Esophagus muscularis mucosa (tissue), 4 donors: ENCODE data around the gene NAXE. TPM values are rescaled to one million over a fixed set of nuclear protein-coding genes. Genes with fewer than 3 reads are reported as not detected.

Experiments
- DNase-seq: peaks from one replicate; pipeline ENCODE4 v3.0.0-alpha.2; 2017; ENCODE audit errors: extremely low spot score
- H3K27ac ChIP-seq, 4 donors: fragments of 200-600 bp; sonication (generic); replicated peaks in 1 of 4; 1 replicate in 3 of 4; 2 replicates in 1 of 4; pipeline ENCODE4 v1.5.1; 2016 to 2019; ENCODE audit warnings: mild to moderate bottlenecking in 1 of 4
- H3K27me3 ChIP-seq, 4 donors: fragments of 200-600 bp; sonication (generic); one replicate each; pipeline versions ENCODE4 v1.5.1 to v1.6.0; 2016 to 2019
- H3K36me3 ChIP-seq, 4 donors: fragments of 200-600 bp; sonication (generic); one replicate each; pipeline ENCODE4 v1.5.1; 2016 to 2019
- H3K4me1 ChIP-seq, 4 donors: fragments of 200-600 bp; sonication (generic); one replicate each; pipeline ENCODE4 v1.5.1; 2016 to 2019
- H3K4me3 ChIP-seq, 4 donors: fragments of 200-600 bp; sonication (generic); 1 replicate in 2 of 4; 2 replicates in 2 of 4; pipeline ENCODE4 v1.5.1; 2016 to 2019; ENCODE audit warnings: mild to moderate bottlenecking in 4 of 4, moderate library complexity in 1 of 4
- H3K9me3 ChIP-seq, 4 donors: fragments of 200-600 bp; sonication (generic); 1 replicate in 3 of 4; 2 replicates in 1 of 4; pipeline ENCODE4 v1.5.1; 2016 to 2019
- CTCF ChIP-seq, 3 experiments: fragments of 200-600 bp in 2 of 3; fragments of 450-650 bp in 1 of 3; sonication (generic) in 2 of 3; IDR thresholded peaks; one replicate each; pipeline ENCODE4 v1.5.1; 2017 to 2019; ENCODE audit warnings: antibody characterized with exemption in 3 of 3, mild to moderate bottlenecking in 2 of 3, moderate library complexity in 1 of 3
- EP300 ChIP-seq: sonication (generic); formaldehyde crosslinking; IDR thresholded peaks from one replicate; pipeline ENCODE4 v1.6.1; 2017; ENCODE audit warnings: antibody characterized with exemption
- POLR2A ChIP-seq: fragments of 450-650 bp; IDR thresholded peaks from one replicate; pipeline ENCODE4 v1.6.1; 2017; ENCODE audit warnings: antibody characterized with exemption, moderate library complexity, mild to moderate bottlenecking, low read depth
- POLR2AphosphoS5 ChIP-seq, 2 donors: sonication (generic); formaldehyde crosslinking; IDR thresholded peaks; one replicate each; pipeline ENCODE4 v1.6.1; 2017; ENCODE audit warnings: antibody characterized with exemption in 2 of 2
- WGBS: methylation state at CpG from one replicate; pipeline ENCODE4 v1.1.5; 2018; 5-methylcytosine and 5-hydroxymethylcytosine counted together
- intact Hi-C: fragments of 100-400 bp; cut with DNase I; formaldehyde crosslinking; loops from one replicate; pipeline ENCODE4 v1.15.1; 2023
- total RNA-seq, 4 donors: library from RNA; depleted of rRNA; stranded (reverse); fragments of >200 nt; gene quantifications; one replicate each; pipeline versions ENCODE4 v1.1.0 to v1.2.1, GENCODE V29; 2016

Gene NAXE
- total RNA-seq, 4 donors from 2014 or later: 73.5 to 98.0 (median 85.2) TPM

DNA sequence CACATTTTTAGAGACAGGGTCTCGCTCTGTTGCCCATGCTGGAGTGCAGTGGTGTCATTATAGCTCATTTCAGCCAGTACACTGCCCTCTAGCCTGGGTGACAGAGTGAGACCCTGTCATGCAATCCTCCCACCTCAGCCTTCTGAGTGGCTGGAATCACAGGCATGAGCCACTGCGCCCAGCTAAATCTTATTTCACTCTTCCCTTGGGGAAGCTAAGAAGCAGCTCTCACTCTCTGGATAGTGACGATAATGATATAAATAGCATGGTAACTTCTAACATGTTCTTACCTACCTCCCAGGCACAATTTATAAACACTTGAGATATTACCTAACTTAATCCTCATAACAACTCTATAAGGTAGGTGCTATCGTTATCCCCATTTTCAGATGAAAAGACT, 44.1 kb upstream of the NAXE start:
- Histone ChIP-seq H3K36me3 (no peaks in the 10 kb centered on the region), H3K4me3 (no peak overlapping the region), H3K9me3 (no peaks in the 10 kb centered on the region), H3K27me3 (no peaks in the 10 kb centered on the region), H3K4me1 (no peaks in the 10 kb centered on the region), H3K27ac (no peak overlapping the region)
- 97% methylated on average over 4 of the region's 4 CpGs for WGBS
- no peak for TF ChIP-seq CTCF (IDR thresholded peaks at IDR 0.05)
- no peak for TF ChIP-seq POLR2AphosphoS5 (IDR thresholded peaks at IDR 0.05)
- no peak for TF ChIP-seq POLR2A
- no peak for TF ChIP-seq EP300
- no peak for DNase-seq
- intact Hi-C loops: no loop called here

GRCh38 chr1:156547982-156548381, 43.6 kb upstream of the NAXE start:
- no peak for TF ChIP-seq POLR2AphosphoS5 (IDR thresholded peaks at IDR 0.05)
- 94% methylated on average over 9 of the region's 9 CpGs for WGBS
- H3K36me3 ChIP-seq: no peaks in the 10 kb centered on the region
- H3K9me3 ChIP-seq: no peaks in the 10 kb centered on the region
- intact Hi-C loops: no loop called here
- H3K4me3 ChIP-seq: no peak overlapping the region
- H3K27ac ChIP-seq: no peak overlapping the region
- DNase-seq: no peak
- no peaks in the 10 kb centered on the region for H3K4me1 ChIP-seq
- H3K27me3 ChIP-seq: no peaks in the 10 kb centered on the region

DNA sequence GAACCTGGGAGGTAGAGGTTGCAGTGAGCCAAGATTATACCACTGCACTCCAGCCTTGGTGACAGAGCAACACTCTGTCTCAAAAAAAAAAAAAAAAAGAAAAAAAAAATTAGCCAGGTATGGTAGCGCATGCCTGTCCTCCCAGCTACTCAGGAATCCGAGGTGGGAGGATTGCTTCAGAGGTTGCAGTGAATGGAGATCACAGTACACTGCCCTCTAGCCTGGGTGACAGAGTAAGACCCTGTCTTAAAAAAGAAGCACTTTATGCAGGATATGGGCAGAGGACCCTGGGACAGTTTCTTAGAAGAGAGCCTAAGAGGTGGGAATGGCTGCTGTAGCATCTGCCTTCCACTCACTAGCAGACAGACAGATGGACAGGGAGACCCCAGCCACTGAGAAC, 42.2 kb upstream of the NAXE start:
- no peak for TF ChIP-seq EP300
- TF ChIP-seq POLR2AphosphoS5 (IDR thresholded peaks at IDR 0.05): no peak
- TF ChIP-seq CTCF (IDR thresholded peaks at IDR 0.05): no peak
- TF ChIP-seq POLR2A: no peak
- intact Hi-C loops: no loop called here
- no peaks in the 10 kb centered on the region for H3K9me3 ChIP-seq
- no peak for DNase-seq
- 81% methylated on average over 2 of the region's 2 CpGs for WGBS
- no peaks in the 10 kb centered on the region for H3K27me3 ChIP-seq
- H3K4me3 ChIP-seq: no peak overlapping the region
- H3K27ac ChIP-seq: no peak overlapping the region
- no peaks in the 10 kb centered on the region for H3K36me3 ChIP-seq
- H3K4me1 ChIP-seq: peaks cover 0 to 9% (median 4%) of the 10 kb centered on the region in 4 donors

DNA sequence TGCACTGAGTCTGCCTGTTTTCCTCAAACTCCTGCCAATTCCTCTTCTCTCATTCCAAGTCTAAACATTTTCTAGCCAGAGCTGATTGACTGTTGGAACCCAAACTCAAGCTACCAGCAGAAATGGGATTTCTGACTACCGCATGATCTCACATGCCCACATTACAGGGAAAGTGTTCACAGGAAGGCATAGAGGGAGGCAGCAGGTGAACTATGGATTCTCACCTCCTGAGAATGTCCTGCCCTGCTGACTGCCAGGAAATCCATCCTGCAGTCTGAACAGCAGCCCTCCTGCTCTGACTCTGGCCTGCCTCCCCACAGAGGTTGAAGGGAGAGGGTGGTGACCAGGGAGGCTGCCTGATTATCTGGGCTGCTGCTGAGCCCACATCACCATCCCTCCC, 41.7 kb upstream of the NAXE start:
- Histone ChIP-seq H3K27me3 (no peaks in the 10 kb centered on the region), H3K9me3 (no peaks in the 10 kb centered on the region), H3K27ac (no peak overlapping the region), H3K36me3 (no peaks in the 10 kb centered on the region), H3K4me1 (peaks cover 0 to 10% (median 4%) of the 10 kb centered on the region in 4 donors), H3K4me3 (no peak overlapping the region)
- DNase-seq: no peak
- TF ChIP-seq POLR2A (no peak), CTCF (IDR thresholded peaks at IDR 0.05) (no peak), EP300 (no peak), POLR2AphosphoS5 (IDR thresholded peaks at IDR 0.05) (no peak)
- intact Hi-C loops: no loop called here
- 100% methylated on average over 1 of the region's 1 CpG for WGBS

DNA sequence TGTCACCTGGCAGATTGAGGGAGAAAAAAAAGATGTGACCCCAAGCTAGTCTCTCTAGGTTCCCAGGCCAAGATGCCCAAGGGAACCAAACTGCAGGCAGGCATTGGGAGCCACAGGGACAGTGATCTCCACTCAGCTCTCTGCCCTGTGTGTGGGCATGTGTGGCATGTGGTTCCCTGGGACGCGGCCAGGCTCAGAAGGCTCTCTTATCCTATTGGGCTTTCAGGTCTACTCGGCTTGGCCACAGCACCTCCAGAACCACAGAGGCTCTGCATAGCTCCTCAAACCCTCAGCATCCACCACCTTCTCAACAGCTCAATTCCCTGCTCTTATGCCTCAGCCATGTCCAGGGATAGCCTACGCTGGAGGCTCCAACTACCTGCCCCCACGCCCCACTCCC, 41.2 kb upstream of the NAXE start:
- WGBS: 71% methylated on average over 4 of the region's 5 CpGs
- DNase-seq: no peak
- Histone ChIP-seq H3K9me3 (no peaks in the 10 kb centered on the region), H3K4me1 (peaks cover 0 to 10% (median 4%) of the 10 kb centered on the region in 4 donors), H3K36me3 (no peaks in the 10 kb centered on the region), H3K27ac (no peak overlapping the region), H3K27me3 (no peaks in the 10 kb centered on the region), H3K4me3 (no peak overlapping the region)
- intact Hi-C loops: no loop called here
- TF ChIP-seq POLR2A (no peak), POLR2AphosphoS5 (IDR thresholded peaks at IDR 0.05) (no peak), EP300 (no peak), CTCF (IDR thresholded peaks at IDR 0.05) (no peak)
